CD4-positive, CD25-positive, alpha-beta regulatory T cell (primary cell): ENCODE results near the gene ANKRD63. TPM values are rescaled to one million over a fixed set of nuclear protein-coding genes. Genes with fewer than 3 reads are reported as not detected.

Experiments used
- ATAC-seq, 2 donors: fragments of 150-1000 bp; cut with Tn5 transposase; one replicate each; pipeline ENCODE4 v1.10.0; 2021; ENCODE audit warnings: low read depth in 2 of 2, moderate number of reproducible peaks in 2 of 2, moderate library complexity in 1 of 2
- DNase-seq, 3 donors: peaks; one replicate each; pipeline versions ENCODE4 v3.0.0 to v3.0.0-alpha.2; 2012 to 2022; ENCODE audit warnings: mixed read lengths in 1 of 3
- H3K27ac ChIP-seq: one replicate; pipeline ENCODE4 v1.7.0; 2013; ENCODE audit warnings: mild to moderate bottlenecking, low read length; ENCODE audit not compliant: insufficient read depth, poor library complexity, severe bottlenecking
- H3K27me3 ChIP-seq: one replicate; pipeline ENCODE4 v1.7.0; 2013; ENCODE audit warnings: low read length; ENCODE audit not compliant: control insufficient read depth, insufficient read depth
- H3K36me3 ChIP-seq: one replicate; pipeline ENCODE4 v1.7.0; 2013; ENCODE audit warnings: mild to moderate bottlenecking, low read length, moderate library complexity; ENCODE audit not compliant: control insufficient read depth, insufficient read depth
- H3K4me1 ChIP-seq: 2 replicates; pipeline ENCODE4 v1.7.0; 2013; ENCODE audit warnings: mild to moderate bottlenecking, low read length; ENCODE audit not compliant: insufficient read depth, control insufficient read depth, poor library complexity, severe bottlenecking
- H3K4me3 ChIP-seq: one replicate; pipeline ENCODE4 v1.7.0; 2013; ENCODE audit warnings: low read depth, mild to moderate bottlenecking, low read length, moderate library complexity
- H3K9me3 ChIP-seq, 2 experiments: 1 replicate in 1 of 2; 2 replicates in 1 of 2; pipeline ENCODE4 v1.7.0; 2013; ENCODE audit warnings: low read length in 2 of 2, mild to moderate bottlenecking in 1 of 2, moderate library complexity in 1 of 2; ENCODE audit not compliant: control insufficient read depth in 2 of 2
- H3K27ac Mint-ChIP-seq, 3 donors: one replicate each; pipeline ENCODE4 v1.8.0; 2020 to 2022; ENCODE audit warnings: mild to moderate bottlenecking in 3 of 3, mixed read lengths in 3 of 3, moderate library complexity in 2 of 3
- H3K27me3 Mint-ChIP-seq: one replicate; pipeline ENCODE4 v1.8.0; 2022; ENCODE audit warnings: mild to moderate bottlenecking, mixed read lengths
- H3K36me3 Mint-ChIP-seq: one replicate; pipeline ENCODE4 v1.8.0; 2020; ENCODE audit warnings: mixed read lengths
- H3K4me1 Mint-ChIP-seq, 4 donors: one replicate each; pipeline ENCODE4 v1.8.0; 2020 to 2022; ENCODE audit warnings: mixed read lengths in 4 of 4, mild to moderate bottlenecking in 1 of 4
- H3K4me3 Mint-ChIP-seq, 4 donors: one replicate each; pipeline ENCODE4 v1.8.0; 2020 to 2022; ENCODE audit warnings: mild to moderate bottlenecking in 4 of 4, mixed read lengths in 4 of 4, moderate library complexity in 3 of 4
- H3K9me3 Mint-ChIP-seq, 7 donors: one replicate each; pipeline ENCODE4 v1.8.0; 2020 to 2022; ENCODE audit warnings: mixed read lengths in 7 of 7, mild to moderate bottlenecking in 3 of 7, moderate library complexity in 2 of 7
- polyA plus RNA-seq, 4 donors: library from polyadenylated mRNA; unstranded; fragments of 300-500 nt; fragmentation: Illumina TruSeq; gene quantifications; one replicate each; pipeline ENCODE4 v1.2.3, GENCODE V29; 2021
- total RNA-seq: library from RNA; stranded (reverse); gene quantifications from one replicate; pipeline ENCODE4 v1.2.3, GENCODE V29; 2022

The ANKRD63 gene
- total and polyA plus RNA-seq, 5 donors from 2014 or later, result 0.35 TPM; not detected in 4

DNA sequence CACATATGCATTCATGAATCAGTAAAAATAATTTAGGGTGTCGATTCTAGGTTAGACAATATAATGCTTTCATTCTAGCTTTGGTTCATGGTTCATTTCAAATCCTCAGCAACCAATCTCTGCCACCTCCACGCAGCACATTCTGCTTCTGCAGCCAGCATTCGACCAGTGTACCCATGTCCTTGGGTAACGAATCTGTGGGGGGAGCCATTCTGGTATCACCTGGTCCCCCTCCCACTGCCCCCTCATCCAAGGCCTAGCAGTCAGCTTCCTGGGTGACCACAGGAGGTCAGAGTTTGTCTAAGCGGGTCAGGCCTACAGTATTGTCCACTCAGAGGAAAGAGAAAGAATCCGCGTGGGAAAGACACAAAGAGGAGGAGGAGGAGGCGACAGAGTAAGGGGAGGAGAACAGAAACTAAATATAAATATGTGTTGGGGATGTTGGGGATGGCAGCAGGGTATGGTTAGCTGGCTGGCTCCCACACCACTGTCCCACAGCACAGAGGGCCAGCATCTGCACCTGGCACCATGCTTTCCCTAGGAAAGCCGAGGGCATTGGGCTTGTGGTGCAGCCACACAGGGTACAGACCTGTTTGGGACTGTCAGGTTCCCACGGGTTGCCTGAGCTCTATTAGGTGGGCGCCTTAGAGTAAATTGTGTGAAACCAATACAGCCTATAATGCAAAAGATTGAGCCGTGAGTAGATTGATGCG, 31.9 kb downstream of the ANKRD63 start:
- H3K4me1 Mint-ChIP-seq, result peaks cover 0 to 9% (median 4%) of the 10 kb centered on the region in 4 donors
- H3K27me3 Mint-ChIP-seq, result peaks cover 73% of the 10 kb centered on the region
- peak overlapping the region in 3 of 4 donors; percentile 4 to 63 (median 13) for H3K4me3 Mint-ChIP-seq
- H3K27ac Mint-ChIP-seq, result no peak overlapping the region
- ATAC-seq, result no peak
- no peaks in the 10 kb centered on the region for H3K36me3 Mint-ChIP-seq
- no peaks in the 10 kb centered on the region for H3K9me3 ChIP-seq
- H3K9me3 Mint-ChIP-seq, result no peaks in the 10 kb centered on the region
- H3K4me3 ChIP-seq, result no peak overlapping the region
- no peak for DNase-seq
- H3K4me1 ChIP-seq, result peaks cover 16% of the 10 kb centered on the region
- H3K36me3 ChIP-seq, result no peaks in the 10 kb centered on the region
- H3K27me3 ChIP-seq, result peaks cover 10% of the 10 kb centered on the region
- H3K27ac ChIP-seq, result no peak overlapping the region

DNA sequence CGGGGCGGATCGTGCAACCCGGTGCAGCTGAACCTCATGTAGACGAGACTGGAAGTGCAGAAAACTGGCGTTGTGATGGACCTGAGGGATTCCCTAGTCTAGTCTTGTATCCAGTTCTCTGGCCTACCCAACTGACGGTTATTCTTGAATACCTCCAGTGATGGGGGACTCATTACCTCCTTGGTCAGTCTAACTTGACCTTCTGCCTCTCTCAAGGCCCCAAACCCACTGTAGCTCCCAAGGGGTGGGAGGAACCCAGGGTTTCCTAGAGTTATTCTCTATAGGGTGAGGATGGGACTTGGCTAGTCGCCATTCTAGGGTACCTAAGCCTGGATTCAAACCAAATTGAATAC, 32.6 kb downstream of the ANKRD63 start:
- Histone ChIP-seq H3K36me3 (no peaks in the 10 kb centered on the region), H3K4me3 (no peak overlapping the region), H3K27ac (no peak overlapping the region), H3K27me3 (peaks cover 10% of the 10 kb centered on the region), H3K9me3 (no peaks in the 10 kb centered on the region), H3K4me1 (peaks cover 16% of the 10 kb centered on the region)
- Mint-ChIP-seq H3K36me3 (no peaks in the 10 kb centered on the region), H3K4me1 (peaks cover 0 to 9% (median 4%) of the 10 kb centered on the region in 4 donors), H3K4me3 (no peak overlapping the region), H3K27me3 (peaks cover 68% of the 10 kb centered on the region), H3K9me3 (no peaks in the 10 kb centered on the region), H3K27ac (no peak overlapping the region)
- ATAC-seq (no peak), DNase-seq (no peak)

DNA sequence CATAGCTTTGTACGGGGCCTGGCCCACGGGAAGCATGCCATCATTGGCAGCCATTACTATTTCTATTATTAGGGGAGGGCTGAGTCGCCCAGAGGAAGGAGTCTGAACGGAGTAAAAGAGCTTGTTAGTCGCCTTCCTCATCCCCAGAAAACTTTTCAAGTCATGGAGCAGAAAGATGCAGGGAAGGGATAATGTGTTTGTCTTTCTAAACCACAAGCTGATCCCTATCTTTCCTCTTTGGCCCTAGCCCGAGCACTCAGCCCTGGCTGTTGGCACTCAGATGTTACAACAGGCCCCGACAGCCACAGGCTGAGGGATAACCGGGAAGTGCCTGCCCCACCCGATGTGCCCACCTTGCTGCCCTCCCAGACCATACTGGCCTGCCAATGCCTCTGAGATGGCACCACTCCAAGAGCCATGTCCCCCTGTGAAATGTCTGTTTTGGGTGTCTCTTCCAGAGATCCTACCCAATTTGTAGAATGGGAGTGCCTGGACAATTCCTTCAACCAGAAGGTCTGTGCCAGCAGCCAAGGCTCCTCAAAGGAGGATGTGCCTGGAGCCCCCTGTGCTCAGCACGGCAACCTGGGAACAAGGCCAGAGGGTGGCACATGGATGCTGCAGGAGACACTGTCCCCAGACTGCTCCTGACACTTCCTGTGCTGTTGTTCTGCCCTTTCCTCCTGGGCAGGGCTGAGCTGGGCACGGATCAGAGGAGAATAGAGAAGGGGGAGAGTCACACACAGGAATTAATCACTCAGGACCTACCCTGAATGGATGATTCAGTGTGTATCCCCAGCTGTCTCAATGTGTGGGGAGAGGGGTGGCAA, 33.2 kb downstream of the ANKRD63 start:
- H3K4me3 Mint-ChIP-seq, result no peak overlapping the region

DNA sequence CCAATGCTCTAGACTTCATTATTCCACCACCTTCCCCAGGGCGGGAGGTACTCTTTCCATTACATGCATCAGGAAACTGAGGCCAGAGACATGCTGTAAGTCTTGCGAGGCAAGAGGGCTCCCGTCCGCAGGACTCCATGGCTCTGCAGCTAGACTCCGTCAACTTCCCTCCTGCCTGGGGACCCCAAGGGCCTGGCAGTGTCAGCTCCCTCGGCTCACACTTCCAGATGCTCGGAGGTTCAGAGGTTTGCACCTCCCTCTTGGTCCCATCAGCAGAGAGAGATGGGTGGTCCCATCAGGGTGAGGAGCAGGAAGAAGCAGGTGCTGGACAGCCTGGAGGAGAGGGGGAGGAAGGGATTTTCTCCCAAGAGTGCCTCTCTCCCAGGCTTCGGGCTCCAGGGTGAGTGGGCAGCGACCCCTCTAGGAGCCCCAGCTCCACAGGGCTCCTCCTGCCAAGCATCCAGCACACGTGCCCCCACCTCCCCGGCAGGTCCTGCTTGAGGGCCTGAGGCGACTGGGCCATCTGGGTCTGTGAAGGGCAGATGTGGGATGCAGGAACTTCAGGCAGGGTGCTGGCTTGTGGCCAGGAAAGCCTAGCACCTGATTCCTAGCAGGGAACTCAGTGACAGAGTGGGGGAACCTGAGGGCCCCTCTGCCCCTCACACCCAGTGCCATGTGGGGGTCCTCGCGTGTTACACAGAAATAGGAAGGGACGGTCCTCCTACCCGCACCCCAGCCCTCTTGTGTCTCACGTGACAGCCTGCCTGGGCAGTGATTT, 34.7 kb downstream of the ANKRD63 start:
- Histone ChIP-seq H3K4me3 (no peak overlapping the region), H3K36me3 (no peaks in the 10 kb centered on the region), H3K4me1 (peaks cover 13% of the 10 kb centered on the region), H3K9me3 (no peaks in the 10 kb centered on the region), H3K27me3 (peaks cover 3% of the 10 kb centered on the region), H3K27ac (no peak overlapping the region)
- Mint-ChIP-seq H3K36me3 (no peaks in the 10 kb centered on the region), H3K27ac (no peak overlapping the region), H3K4me1 (peaks cover 0 to 7% (median 2%) of the 10 kb centered on the region in 4 donors), H3K4me3 (no peak overlapping the region), H3K27me3 (peaks cover 47% of the 10 kb centered on the region), H3K9me3 (no peaks in the 10 kb centered on the region)
- DNase-seq (no peak), ATAC-seq (no peak)

More for the DNA sequence above, 33.2 kb downstream of the ANKRD63 start:
- H3K9me3 Mint-ChIP-seq, result no peaks in the 10 kb centered on the region
- Histone ChIP-seq H3K4me1 (peaks cover 16% of the 10 kb centered on the region), H3K27me3 (peaks cover 10% of the 10 kb centered on the region), H3K27ac (no peak overlapping the region), H3K36me3 (no peaks in the 10 kb centered on the region), H3K9me3 (no peaks in the 10 kb centered on the region), H3K4me3 (no peak overlapping the region)
- peaks cover 62% of the 10 kb centered on the region for H3K27me3 Mint-ChIP-seq
- ATAC-seq, result no peak
- no peaks in the 10 kb centered on the region for H3K36me3 Mint-ChIP-seq
- no peak overlapping the region for H3K27ac Mint-ChIP-seq
- no peak for DNase-seq
- H3K4me1 Mint-ChIP-seq, result peaks cover 0 to 9% (median 4%) of the 10 kb centered on the region in 4 donors

DNA sequence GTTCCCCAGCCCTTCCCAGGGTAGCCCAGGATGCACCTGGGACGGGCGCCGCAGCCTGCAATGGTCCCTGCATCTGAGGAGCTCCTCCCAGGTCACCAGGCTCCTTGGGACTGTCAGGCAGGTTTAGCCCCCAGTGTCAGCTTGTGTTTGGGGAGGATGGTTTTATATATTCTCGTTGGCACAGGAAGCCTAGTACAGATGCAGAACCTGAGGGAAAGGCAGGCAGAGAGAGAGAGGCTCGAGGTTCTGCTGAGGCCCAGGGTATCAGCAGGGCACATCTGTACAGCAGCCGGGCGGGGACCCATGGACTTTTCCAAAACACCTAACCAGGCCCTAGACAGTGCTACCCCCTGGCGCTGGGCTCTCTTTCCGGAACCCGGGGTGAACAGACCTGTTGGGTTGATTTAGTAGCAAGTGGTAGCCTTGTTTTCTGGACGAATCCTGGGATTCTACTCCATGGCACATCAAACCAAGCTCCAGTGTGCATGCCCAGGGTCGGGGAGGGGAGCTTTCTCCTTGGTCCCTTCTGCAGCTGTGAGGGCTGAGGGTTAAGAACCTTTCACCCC, 35.4 kb downstream of the ANKRD63 start:
- Histone ChIP-seq H3K27ac (no peak overlapping the region), H3K27me3 (peaks cover 3% of the 10 kb centered on the region), H3K4me3 (no peak overlapping the region), H3K36me3 (no peaks in the 10 kb centered on the region), H3K9me3 (no peaks in the 10 kb centered on the region), H3K4me1 (peaks cover 6% of the 10 kb centered on the region)
- no peak overlapping the region for H3K27ac Mint-ChIP-seq
- peaks cover 42% of the 10 kb centered on the region for H3K27me3 Mint-ChIP-seq
- no peaks in the 10 kb centered on the region for H3K36me3 Mint-ChIP-seq
- H3K4me1 Mint-ChIP-seq, result peaks cover 0 to 7% (median 0%) of the 10 kb centered on the region in 4 donors
- DNase-seq (no peak), ATAC-seq (no peak)
- no peaks in the 10 kb centered on the region for H3K9me3 Mint-ChIP-seq
- no peak overlapping the region for H3K4me3 Mint-ChIP-seq

DNA sequence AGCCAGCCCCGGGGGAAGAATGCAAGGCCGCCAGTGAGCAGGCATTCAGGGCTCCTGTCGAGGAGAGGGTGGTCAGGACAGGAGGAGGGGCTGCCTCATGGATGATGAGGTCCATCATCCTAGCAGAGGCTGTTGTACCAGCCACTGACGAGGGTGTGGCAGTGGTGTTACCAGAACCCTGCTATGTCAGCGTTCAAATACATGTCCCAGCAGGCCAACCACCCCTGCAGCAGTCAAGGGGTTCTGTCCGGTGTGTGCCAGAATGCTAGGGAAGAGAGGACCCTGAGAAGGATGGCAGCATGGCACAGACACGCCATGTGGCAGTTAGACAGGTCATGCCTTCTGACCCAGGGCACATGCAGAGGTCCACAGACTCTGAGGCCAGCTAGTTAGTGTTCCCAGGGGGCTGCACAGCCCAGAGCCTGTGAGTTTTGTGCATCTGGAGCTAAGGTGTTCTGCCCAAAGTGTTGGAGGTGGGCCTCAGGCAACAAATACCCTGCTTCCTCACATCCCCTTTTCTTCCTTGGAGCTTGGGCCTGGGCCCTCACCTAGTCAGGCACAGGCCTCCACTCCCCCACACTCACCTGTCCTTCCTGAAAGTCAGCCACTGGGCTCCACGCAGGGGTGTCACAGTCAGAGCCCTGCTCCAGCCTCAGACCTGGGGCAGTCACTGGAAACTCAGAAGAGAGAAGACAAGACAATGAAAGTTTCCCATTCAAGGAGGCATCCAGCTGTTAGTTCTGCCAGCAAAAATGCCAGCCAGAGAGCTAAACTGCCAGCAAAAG, 36.2 kb downstream of the ANKRD63 start:
- Mint-ChIP-seq H3K27ac (no peak overlapping the region), H3K36me3 (no peaks in the 10 kb centered on the region), H3K9me3 (no peaks in the 10 kb centered on the region), H3K27me3 (peaks cover 38% of the 10 kb centered on the region), H3K4me1 (peaks cover 0 to 7% (median 0%) of the 10 kb centered on the region in 4 donors), H3K4me3 (no peak overlapping the region)
- no peak overlapping the region for H3K27ac ChIP-seq
- no peaks in the 10 kb centered on the region for H3K4me1 ChIP-seq
- ATAC-seq (no peak), DNase-seq (no peak)
- H3K27me3 ChIP-seq, result peaks cover 3% of the 10 kb centered on the region
- H3K4me3 ChIP-seq, result no peak overlapping the region
- no peaks in the 10 kb centered on the region for H3K36me3 ChIP-seq
- no peaks in the 10 kb centered on the region for H3K9me3 ChIP-seq
